HEK293 (cell line): ENCODE data around the gene CENPO.

Experiments used
- ATF2 ChIP-seq: fragments of 450-650 bp; formaldehyde crosslinking; IDR thresholded peaks from 2 replicates; pipeline ENCODE4 v1.5.1; 2016; ENCODE audit warnings: missing biosample characterization, missing genetic modification characterization, low read depth
- CTCF ChIP-seq: fragments of 450-650 bp; formaldehyde crosslinking; IDR thresholded peaks from 2 replicates; pipeline ENCODE4 v1.5.1; 2016; ENCODE audit warnings: missing biosample characterization, missing genetic modification characterization
- PRDM10 ChIP-seq: fragments of 450-650 bp; formaldehyde crosslinking; IDR thresholded peaks from 2 replicates; pipeline ENCODE4 v1.5.1; 2016; ENCODE audit warnings: missing biosample characterization, missing genetic modification characterization
- YY2 ChIP-seq: fragments of 450-650 bp; formaldehyde crosslinking; IDR thresholded peaks from 2 replicates; pipeline ENCODE4 v1.5.1; 2016; ENCODE audit warnings: missing biosample characterization, missing genetic modification characterization
- ZNF239 ChIP-seq: fragments of 450-650 bp; formaldehyde crosslinking; IDR thresholded peaks from 2 replicates; pipeline ENCODE4 v1.5.1; 2016; ENCODE audit warnings: missing biosample characterization, missing genetic modification characterization
- ZNF24 ChIP-seq: fragments of 450-650 bp; formaldehyde crosslinking; IDR thresholded peaks from 2 replicates; pipeline ENCODE4 v1.5.1; 2016; ENCODE audit warnings: missing biosample characterization, missing genetic modification characterization
- ZNF626 ChIP-seq: fragments of 450-650 bp; sonication (Bioruptor Pico); formaldehyde crosslinking; IDR thresholded peaks from 2 replicates; pipeline ENCODE4 v1.5.1; 2018; ENCODE audit warnings: missing biosample characterization, missing genetic modification characterization, inconsistent platforms
- ZSCAN30 ChIP-seq: fragments of 450-650 bp; IDR thresholded peaks from 2 replicates; pipeline ENCODE4 v1.5.1; 2018; ENCODE audit warnings: missing biosample characterization, mild to moderate bottlenecking, missing genetic modification characterization, moderate library complexity

- no peak for TF ChIP-seq ZSCAN30
- TF ChIP-seq ZNF24 (tag by site-specific recombination) = no peak
- TF ChIP-seq CTCF (tag by site-specific recombination) = no peak
- no peak for TF ChIP-seq ZNF239 (tag by site-specific recombination)
- no peak for TF ChIP-seq YY2 (tag by site-specific recombination)
- TF ChIP-seq PRDM10 = no peak
- TF ChIP-seq ZNF626 (tag by site-specific recombination) = no peak
- no peak for TF ChIP-seq ATF2
Observed at GRCh38 chr2:24834733-24835395, 41.6 kb downstream of the CENPO start.
